Measurements from ENCODE around the gene CYP1B1. TPM values are rescaled to one million over a fixed set of nuclear protein-coding genes. Genes with fewer than 3 reads are reported as not detected.

Gene CYP1B1
- total and polyA plus RNA-seq, 3 donors from 2014 or later = 14.3 to 36.9 (median 18.5) TPM

DNA sequence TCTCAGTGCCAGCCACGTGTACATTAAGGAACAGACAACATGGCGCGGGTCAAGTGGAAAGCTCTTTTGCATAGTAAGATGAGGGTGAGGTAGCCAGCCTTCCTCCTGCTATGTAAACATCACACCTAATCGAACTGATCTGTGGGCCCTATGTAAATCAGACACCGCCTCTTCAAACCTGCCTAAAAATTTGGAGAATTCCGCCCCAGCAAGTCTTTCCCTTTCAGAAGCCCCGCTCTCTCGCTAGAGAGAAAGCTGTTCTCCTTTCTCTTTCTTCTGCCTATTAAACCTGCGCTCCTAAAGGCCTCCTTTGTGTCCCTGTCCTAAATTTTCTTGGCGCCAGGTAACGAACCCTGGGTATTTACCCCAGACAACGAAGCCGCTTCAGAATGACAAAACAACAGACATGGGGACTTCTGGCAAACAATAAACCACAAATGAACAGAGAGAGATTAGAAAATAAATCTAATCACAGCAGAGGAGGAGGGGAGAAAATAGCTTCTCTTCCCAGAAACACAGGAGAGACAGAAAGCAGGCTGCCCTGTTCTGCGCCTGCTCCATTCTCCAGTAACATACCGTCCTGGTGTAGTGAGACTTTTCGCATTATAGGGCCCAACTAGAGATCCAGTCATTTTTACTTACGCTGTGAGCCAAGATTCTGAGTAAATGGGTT is 31.9 kb upstream of the CYP1B1 start:
- no peaks in the 10 kb centered on the region for H3K27me3 ChIP-seq
- no peaks in the 10 kb centered on the region for H3K36me3 ChIP-seq (ENCODE audit: low read depth, missing control alignments)
- no peaks in the 10 kb centered on the region for H3K9me3 ChIP-seq
- 67 to 70% methylated on average over 17 of the region's 17 CpGs for WGBS, 2 donors
- H3K4me3 ChIP-seq = no peak overlapping the region
- intact Hi-C loops (cut with DNase I; ENCODE audit: low total_unique reads) = no loop called here
- H3K4me1 ChIP-seq = peaks cover 20% of the 10 kb centered on the region
- no peak overlapping the region for H3K27ac ChIP-seq
- TF ChIP-seq, protein P1, sequence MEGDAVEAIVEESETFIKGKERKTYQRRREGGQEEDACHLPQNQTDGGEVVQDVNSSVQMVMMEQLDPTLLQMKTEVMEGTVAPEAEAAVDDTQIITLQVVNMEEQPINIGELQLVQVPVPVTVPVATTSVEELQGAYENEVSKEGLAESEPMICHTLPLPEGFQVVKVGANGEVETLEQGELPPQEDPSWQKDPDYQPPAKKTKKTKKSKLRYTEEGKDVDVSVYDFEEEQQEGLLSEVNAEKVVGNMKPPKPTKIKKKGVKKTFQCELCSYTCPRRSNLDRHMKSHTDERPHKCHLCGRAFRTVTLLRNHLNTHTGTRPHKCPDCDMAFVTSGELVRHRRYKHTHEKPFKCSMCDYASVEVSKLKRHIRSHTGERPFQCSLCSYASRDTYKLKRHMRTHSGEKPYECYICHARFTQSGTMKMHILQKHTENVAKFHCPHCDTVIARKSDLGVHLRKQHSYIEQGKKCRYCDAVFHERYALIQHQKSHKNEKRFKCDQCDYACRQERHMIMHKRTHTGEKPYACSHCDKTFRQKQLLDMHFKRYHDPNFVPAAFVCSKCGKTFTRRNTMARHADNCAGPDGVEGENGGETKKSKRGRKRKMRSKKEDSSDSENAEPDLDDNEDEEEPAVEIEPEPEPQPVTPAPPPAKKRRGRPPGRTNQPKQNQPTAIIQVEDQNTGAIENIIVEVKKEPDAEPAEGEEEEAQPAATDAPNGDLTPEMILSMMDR (IDR thresholded peaks at IDR 0.05) = no peak
- no peak for TF ChIP-seq POLR2A (IDR thresholded peaks at IDR 0.05)
- no peak for DNase-seq

DNA sequence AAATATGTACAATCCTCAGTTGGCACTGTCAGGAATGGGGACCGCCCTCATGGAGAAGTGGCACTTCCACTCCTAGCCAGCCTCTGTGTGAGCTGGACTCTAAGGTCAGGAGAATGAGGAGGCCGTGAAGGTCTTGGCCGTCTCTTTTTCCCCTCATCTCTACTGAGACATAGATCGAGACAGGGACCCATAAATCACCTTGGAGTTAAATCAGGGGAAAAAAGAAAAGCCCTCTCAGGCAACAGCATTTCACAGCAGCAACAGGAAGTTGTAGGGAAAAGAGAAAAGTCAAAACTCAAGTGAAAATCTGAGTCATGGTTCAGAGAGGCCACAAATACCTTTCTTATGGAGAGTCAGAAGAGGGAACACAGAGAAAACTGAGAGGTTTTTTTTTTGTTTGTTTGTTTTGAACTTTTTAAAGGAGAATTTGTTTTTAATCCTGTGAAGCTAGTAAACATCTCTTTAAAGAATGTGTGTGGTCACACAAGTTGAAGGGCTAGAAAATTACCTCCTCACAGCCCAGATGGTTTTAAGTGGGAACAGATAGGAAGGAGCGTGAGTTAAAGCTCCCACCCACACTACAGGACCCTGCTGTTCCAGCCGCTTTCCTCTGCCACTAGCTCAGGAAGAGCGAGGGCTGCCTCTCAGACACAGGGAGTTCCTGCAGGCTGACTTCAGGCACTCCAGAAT is 30.6 kb upstream of the CYP1B1 start:
- Histone ChIP-seq H3K27me3 (no peaks in the 10 kb centered on the region), H3K9me3 (no peaks in the 10 kb centered on the region), H3K4me1 (peaks cover 18% of the 10 kb centered on the region), H3K4me3 (no peak overlapping the region), H3K36me3 (ENCODE audit: low read depth, missing control alignments) (no peaks in the 10 kb centered on the region), H3K27ac (peak overlapping the region; percentile 82 to 88)
- no peak for TF ChIP-seq POLR2A (IDR thresholded peaks at IDR 0.05)
- TF ChIP-seq, protein P1 (IDR thresholded peaks at IDR 0.05) = no peak
- 12 to 23% methylated on average over 7 of the region's 7 CpGs for WGBS, 2 donors
- peak; percentile 35 for DNase-seq
- intact Hi-C loops (cut with DNase I; ENCODE audit: low total_unique reads) = no loop called here

DNA sequence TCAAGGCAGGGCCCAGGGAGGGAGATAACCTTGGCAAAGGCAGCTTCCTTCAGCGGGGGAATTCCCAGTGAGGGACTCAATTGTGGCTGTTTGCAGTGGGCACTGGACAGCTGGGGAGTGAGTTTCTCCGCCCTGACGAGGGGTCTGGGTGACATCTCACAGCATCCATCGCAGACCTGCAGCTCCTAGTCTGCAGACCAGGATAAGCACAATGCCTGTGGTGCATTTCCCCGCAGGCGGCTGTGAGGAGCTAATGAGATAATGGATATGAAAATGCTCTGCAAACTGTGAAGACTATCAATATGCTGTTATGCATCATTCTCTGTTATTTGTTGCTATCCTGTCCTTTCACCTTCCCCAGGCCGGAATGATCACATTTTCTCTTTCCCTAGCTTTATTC is 30.0 kb upstream of the CYP1B1 start:
- Histone ChIP-seq H3K36me3 (ENCODE audit: low read depth, missing control alignments) (no peaks in the 10 kb centered on the region), H3K4me3 (no peak overlapping the region), H3K27me3 (no peaks in the 10 kb centered on the region), H3K9me3 (no peaks in the 10 kb centered on the region), H3K27ac (peak overlapping the region; percentile 82 to 88), H3K4me1 (peaks cover 18% of the 10 kb centered on the region)
- no peak for DNase-seq
- 42 to 43% methylated on average over 6 to 7 of the region's 7 CpGs for whole genome bisulfite sequencing, 2 donors
- intact Hi-C loops (cut with DNase I; ENCODE audit: low total_unique reads) = no loop called here
- TF ChIP-seq, protein P1 (IDR thresholded peaks at IDR 0.05) = no peak
- TF ChIP-seq POLR2A (IDR thresholded peaks at IDR 0.05) = no peak

DNA sequence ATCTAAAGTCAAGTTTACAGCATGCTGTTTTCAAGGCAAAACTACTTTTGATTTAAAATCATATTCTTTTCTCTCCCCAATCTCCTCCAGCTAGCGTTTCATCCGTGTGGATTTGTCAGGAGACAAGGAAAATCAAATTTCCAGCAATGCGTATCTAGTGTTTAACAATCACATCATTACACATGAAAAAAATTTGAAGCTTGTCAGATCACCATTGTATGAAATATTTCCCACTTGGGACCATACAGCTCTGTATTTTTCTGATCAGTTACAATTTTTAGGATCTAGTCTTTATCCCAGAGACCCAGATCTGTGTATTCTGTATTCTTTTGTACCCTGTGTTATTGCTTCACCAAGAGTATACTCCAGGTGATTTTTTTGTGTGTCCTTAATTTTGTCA is 28.6 kb upstream of the CYP1B1 start:
- DNase-seq = no peak
- no peak for TF ChIP-seq POLR2A (IDR thresholded peaks at IDR 0.05)
- intact Hi-C loops (cut with DNase I; ENCODE audit: low total_unique reads) = no loop called here
- H3K27me3 ChIP-seq = no peaks in the 10 kb centered on the region
- H3K36me3 ChIP-seq (ENCODE audit: low read depth, missing control alignments) = no peaks in the 10 kb centered on the region
- H3K4me1 ChIP-seq = peaks cover 18% of the 10 kb centered on the region
- H3K4me3 ChIP-seq = no peak overlapping the region
- WGBS, 2 donors = 95 to 97% methylated on average over 3 of the region's 3 CpGs
- no peak overlapping the region for H3K27ac ChIP-seq
- H3K9me3 ChIP-seq = no peaks in the 10 kb centered on the region

DNA sequence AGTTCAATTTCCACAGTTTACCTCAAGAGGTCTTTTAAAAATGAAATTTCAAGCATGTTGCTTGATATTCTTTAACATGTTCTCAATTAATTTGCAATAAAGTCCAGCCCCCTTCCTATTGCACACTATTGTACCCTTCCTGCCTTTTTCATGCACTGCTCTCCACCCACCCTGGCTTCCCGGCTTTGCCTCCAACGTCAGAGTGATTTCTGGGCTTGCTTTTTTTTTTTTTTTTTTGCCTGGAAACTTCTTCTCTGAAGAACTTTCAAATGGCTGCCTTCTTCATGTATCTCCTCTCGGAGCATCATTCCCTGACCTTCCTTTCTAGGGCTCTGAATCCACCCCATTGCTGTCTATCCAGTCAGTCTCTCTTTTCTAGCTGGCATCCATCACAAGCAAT is 24.4 kb upstream of the CYP1B1 start:
- TF ChIP-seq, protein P1 (IDR thresholded peaks at IDR 0.05) = no peak
- TF ChIP-seq POLR2A (IDR thresholded peaks at IDR 0.05) = no peak
- Histone ChIP-seq H3K36me3 (ENCODE audit: low read depth, missing control alignments) (no peaks in the 10 kb centered on the region), H3K9me3 (no peaks in the 10 kb centered on the region), H3K4me1 (peaks cover 33% of the 10 kb centered on the region), H3K27ac (no peak overlapping the region), H3K27me3 (no peaks in the 10 kb centered on the region), H3K4me3 (no peak overlapping the region)
- intact Hi-C loops (cut with DNase I; ENCODE audit: low total_unique reads) = no loop called here
- 66 to 74% methylated on average over 3 of the region's 3 CpGs for WGBS, 2 donors
- no peak for DNase-seq

All from testis (tissue), 3 donors.